NT2/D1 (cell line): ENCODE results near the gene C1orf35.

ENCODE experiments used
- DNase-seq: peaks from one replicate; pipeline ENCODE4 v3.0.0-alpha.2; 2011; ENCODE audit warnings: low read depth, low spot score
- H3K27me3 ChIP-seq: 2 replicates; pipeline ENCODE4 v1.6.0; 2011; ENCODE audit warnings: mild to moderate bottlenecking; ENCODE audit not compliant: insufficient read length, insufficient read depth
- H3K36me3 ChIP-seq: 2 replicates; pipeline ENCODE4 v1.6.1; 2011; ENCODE audit warnings: mild to moderate bottlenecking, low read length, mixed read lengths; ENCODE audit not compliant: insufficient read depth, insufficient read length
- H3K4me1 ChIP-seq: 2 replicates; pipeline ENCODE4 v1.5.1; 2011; ENCODE audit not compliant: insufficient read depth, insufficient read length
- H3K4me3 ChIP-seq: 2 replicates; pipeline ENCODE4 v1.5.1; 2011; ENCODE audit warnings: low read depth; ENCODE audit not compliant: insufficient read length
- H3K9ac ChIP-seq: 2 replicates; pipeline ENCODE4 v1.6.0; 2011; ENCODE audit warnings: low read depth; ENCODE audit not compliant: insufficient read length
- H3K9me3 ChIP-seq: 2 replicates; pipeline ENCODE4 v1.5.1; 2011; ENCODE audit warnings: mild to moderate bottlenecking, low read length; ENCODE audit not compliant: insufficient read depth
- SUZ12 ChIP-seq: IDR thresholded peaks from 2 replicates; pipeline ENCODE4 v1.6.1; 2011; ENCODE audit not compliant: insufficient read length, insufficient read depth; ENCODE audit errors: extremely low read depth
- YY1 ChIP-seq: IDR thresholded peaks from 2 replicates; pipeline ENCODE4 v1.6.1; 2011; ENCODE audit not compliant: insufficient read length, insufficient read depth
- ZNF274 ChIP-seq: IDR thresholded peaks from 2 replicates; pipeline ENCODE4 v1.6.1; 2011; ENCODE audit warnings: mild to moderate bottlenecking, low read depth, low read length

Gene C1orf35

GRCh38 chr1:228101994-228102790 is 933 bp downstream of the C1orf35 start:
- Histone ChIP-seq H3K9ac (peak overlapping the region; percentile 97), H3K9me3 (no peaks in the 10 kb centered on the region), H3K4me1 (peaks cover 12% of the 10 kb centered on the region), H3K27me3 (no peaks in the 10 kb centered on the region), H3K4me3 (peak overlapping the region; percentile 96), H3K36me3 (peaks cover 71% of the 10 kb centered on the region)
- DNase-seq, result no peak
- TF ChIP-seq YY1, result no peak
- TF ChIP-seq SUZ12, result no peak

- H3K4me1 ChIP-seq, result peaks cover 12% of the 10 kb centered on the region
- H3K9ac ChIP-seq, result peak overlapping the region; percentile 97
- peak overlapping the region; percentile 96 for H3K4me3 ChIP-seq
- no peak for DNase-seq
- no peaks in the 10 kb centered on the region for H3K27me3 ChIP-seq
- TF ChIP-seq YY1 (no peak), SUZ12 (no peak)
- peaks cover 71% of the 10 kb centered on the region for H3K36me3 ChIP-seq
- no peaks in the 10 kb centered on the region for H3K9me3 ChIP-seq
Measured at GRCh38 chr1:228101614-228101993, 1.5 kb downstream of the C1orf35 start.

- Histone ChIP-seq H3K9me3 (no peaks in the 10 kb centered on the region), H3K36me3 (peaks cover 71% of the 10 kb centered on the region), H3K4me3 (no peak overlapping the region), H3K27me3 (no peaks in the 10 kb centered on the region), H3K9ac (no peak overlapping the region), H3K4me1 (peaks cover 12% of the 10 kb centered on the region)
- no peak for DNase-seq
- no peak for TF ChIP-seq SUZ12
- no peak for TF ChIP-seq ZNF274
- TF ChIP-seq YY1, result no peak
Measured at GRCh38 chr1:228100822-228101613, 2.1 kb downstream of the C1orf35 start.

GRCh38 chr1:228099331-228099732 is 3.8 kb downstream of the C1orf35 start:
- Histone ChIP-seq H3K9me3 (peaks cover 10% of the 10 kb centered on the region; the same call in 1 of the 2 replicates), H3K9ac (no peak overlapping the region), H3K4me3 (no peak overlapping the region), H3K27me3 (no peaks in the 10 kb centered on the region), H3K36me3 (peaks cover 74% of the 10 kb centered on the region), H3K4me1 (peaks cover 12% of the 10 kb centered on the region)
- DNase-seq, result no peak
- TF ChIP-seq SUZ12 (no peak), YY1 (no peak), ZNF274 (no peak)

GRCh38 chr1:228098323-228098931 is 4.7 kb downstream of the C1orf35 start:
- Histone ChIP-seq H3K9ac (no peak overlapping the region), H3K9me3 (peaks cover 19% of the 10 kb centered on the region; the same call in 1 of the 2 replicates), H3K4me1 (peaks cover 9% of the 10 kb centered on the region), H3K36me3 (peaks cover 80% of the 10 kb centered on the region), H3K27me3 (no peaks in the 10 kb centered on the region), H3K4me3 (no peak overlapping the region)
- DNase-seq, result no peak
- TF ChIP-seq YY1 (no peak), ZNF274 (no peak), SUZ12 (no peak)

- TF ChIP-seq ZNF274 (no peak), YY1 (no peak), SUZ12 (no peak)
- Histone ChIP-seq H3K4me1 (peaks cover 9% of the 10 kb centered on the region), H3K9ac (no peak overlapping the region), H3K36me3 (peaks cover 89% of the 10 kb centered on the region), H3K27me3 (no peaks in the 10 kb centered on the region), H3K9me3 (peaks cover 28% of the 10 kb centered on the region; the same call in 1 of the 2 replicates), H3K4me3 (no peak overlapping the region)
- DNase-seq, result no peak
Measured at GRCh38 chr1:228097333-228098081, 5.6 kb downstream of the C1orf35 start.
